GM12872 (cell line): ENCODE results near the gene EHBP1L1.

Experiments used
- CTCF ChIP-seq: IDR thresholded peaks from 3 replicates; pipeline ENCODE4 v1.5.1; 2011; ENCODE audit warnings: low read depth, mild to moderate bottlenecking, low read length, moderate library complexity; ENCODE audit not compliant: insufficient read depth

EHBP1L1 gene

DNA sequence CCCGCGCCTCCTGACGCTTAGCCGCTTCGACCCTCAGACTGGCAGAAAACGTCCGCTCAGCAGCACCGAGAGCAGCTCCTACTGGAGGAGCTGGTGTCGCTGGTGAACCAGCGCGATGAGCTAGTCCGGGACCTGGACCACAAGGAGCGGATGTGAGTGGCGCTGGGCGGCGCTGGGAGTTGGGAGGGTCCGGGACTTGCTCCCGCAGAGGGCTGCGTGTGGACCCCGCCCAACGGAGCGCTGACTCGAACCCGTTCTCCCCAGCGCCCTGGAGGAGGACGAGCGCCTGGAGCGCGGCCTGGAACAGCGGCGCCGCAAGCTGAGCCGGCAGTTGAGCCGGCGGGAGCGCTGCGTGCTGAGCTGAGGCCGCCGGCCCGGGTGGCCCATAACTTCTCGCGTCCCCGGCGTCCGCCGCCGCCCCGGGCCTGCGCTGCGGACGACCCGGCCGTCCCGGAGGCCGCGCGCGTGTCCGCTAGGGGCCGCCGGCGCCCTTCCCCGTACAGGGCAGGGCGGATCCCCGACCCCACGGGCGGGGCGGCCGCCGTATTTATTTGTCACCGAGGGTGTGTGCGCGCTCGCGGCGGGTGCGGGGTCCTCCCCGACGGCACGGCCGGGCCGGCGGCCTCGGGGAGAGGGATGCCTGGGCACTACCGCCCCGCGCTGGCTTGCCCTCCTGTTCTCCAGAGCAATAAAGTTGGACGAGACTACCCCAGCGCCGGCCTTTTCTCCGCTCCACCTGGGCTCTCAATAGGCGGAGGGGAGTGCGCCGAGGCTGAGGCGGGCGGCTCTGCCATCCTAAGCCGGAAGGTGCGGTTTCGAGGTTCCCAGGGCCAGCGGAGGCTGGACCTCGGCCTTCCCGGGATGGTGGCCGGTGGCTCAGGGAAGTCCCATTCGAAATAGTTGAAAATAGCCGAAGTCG is 16.3 kb downstream of the EHBP1L1 start:
- no peak for TF ChIP-seq CTCF

GRCh38 chr11:65592858-65593517 is 17.1 kb downstream of the EHBP1L1 start:
- no peak for TF ChIP-seq CTCF

GRCh38 chr11:65593518-65594414 is 17.9 kb downstream of the EHBP1L1 start:
- TF ChIP-seq CTCF, result peak; percentile 88

DNA sequence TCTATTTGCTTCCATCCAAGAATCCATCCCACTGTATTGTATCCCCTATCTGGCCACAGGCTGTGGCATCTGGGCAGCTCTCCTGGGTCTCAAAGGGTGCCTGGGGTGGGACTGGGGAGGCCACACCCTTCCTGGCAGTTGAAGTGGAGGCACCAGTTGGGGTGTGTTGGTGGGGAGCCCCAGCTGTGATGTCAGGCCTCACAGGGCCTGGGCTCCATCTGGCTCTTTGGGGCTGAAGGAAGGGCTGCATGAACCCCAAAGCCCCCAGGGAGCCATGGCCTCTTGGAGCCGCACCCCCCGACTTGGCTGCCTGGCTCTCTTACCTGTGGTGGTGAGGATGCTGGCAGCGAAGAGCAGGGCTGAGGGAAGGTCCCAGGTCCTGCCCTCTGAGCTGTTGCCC is 19.3 kb downstream of the EHBP1L1 start:
- no peak for TF ChIP-seq CTCF

DNA sequence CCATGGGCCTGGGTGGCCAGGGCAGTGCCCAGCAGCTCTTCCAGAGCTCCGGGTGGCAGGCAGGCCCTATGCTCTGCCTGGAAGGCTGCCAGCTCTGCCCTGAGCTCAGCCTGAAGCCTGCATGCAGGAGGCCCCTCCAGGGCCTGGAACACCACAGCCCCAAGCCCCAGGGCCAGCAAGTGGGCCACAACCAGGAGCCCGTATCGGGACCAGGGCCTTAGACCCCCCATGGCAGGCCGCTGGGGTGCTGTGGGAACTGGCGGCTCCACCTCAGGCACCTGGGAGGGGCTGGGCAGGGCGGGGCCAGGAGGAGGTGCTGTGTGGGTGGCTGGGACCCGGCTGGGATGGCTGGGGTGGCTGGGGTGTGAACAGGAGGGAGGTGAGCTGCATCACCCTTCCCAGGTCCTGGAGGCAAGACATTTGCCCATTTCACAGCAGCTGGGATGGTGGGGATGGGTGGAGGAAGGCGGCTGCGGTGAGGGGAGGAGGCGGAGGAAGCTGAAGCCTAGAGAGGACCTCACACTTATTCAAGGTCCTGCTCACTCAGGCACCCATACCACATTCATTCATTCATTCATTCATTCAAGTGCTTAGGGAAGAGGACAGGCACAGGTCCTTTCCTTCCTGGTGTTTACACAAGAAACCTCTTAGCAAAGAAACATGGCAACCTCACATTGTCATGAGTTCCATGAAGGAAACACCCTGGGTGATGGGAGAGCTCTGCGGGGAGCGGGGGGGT is 19.9 kb downstream of the EHBP1L1 start, which contains the start of gene KCNK7:
Gene KCNK7 (minus strand): TSS at position 258 of the 739 bp plus-strand sequence. CDS start 28 bp downstream, at position 230.
- no peak for TF ChIP-seq CTCF

DNA sequence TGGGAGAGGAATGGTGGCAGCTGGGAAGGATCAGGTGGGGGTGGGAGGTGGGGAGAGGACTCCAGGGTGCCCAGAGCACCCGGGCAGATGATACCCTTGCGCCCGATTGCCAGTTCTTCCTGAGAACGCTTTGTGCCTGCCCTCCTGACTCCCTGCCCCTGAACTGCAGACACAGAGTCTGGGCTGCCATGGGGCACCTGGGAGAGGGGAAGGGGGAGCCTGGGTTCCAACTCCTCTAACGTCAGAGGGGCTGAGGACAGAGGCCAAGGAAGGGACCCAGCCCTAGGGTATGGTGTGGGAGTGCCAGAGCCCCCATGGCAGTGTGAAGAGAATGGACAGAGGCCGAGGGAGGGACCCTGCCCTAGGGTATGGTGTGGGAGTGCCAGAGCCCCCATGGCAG is 20.7 kb downstream of the EHBP1L1 start:
- no peak for TF ChIP-seq CTCF
